B cell (primary cell): Measurements from ENCODE around the gene SRGAP2C.
"Not testable (repeated sequence)": the region's sequence is repeated elsewhere in the genome, so short reads cannot be mapped to it uniquely, and the experiment has no call there.

ENCODE experiments used
- EZH2 ChIP-seq: IDR thresholded peaks from 2 replicates; pipeline ENCODE4 v1.6.1; 2012; ENCODE audit warnings: borderline replicate concordance, low read depth, mild to moderate bottlenecking, moderate library complexity, low read length; ENCODE audit not compliant: insufficient read depth, poor library complexity, severe bottlenecking
- TF ChIP-seq, protein P1 (sequence below): fragments of 200-600 bp; IDR thresholded peaks from one replicate; pipeline ENCODE4 v1.8.0; 2022; ENCODE audit warnings: antibody characterized with exemption, mild to moderate bottlenecking

DNA sequence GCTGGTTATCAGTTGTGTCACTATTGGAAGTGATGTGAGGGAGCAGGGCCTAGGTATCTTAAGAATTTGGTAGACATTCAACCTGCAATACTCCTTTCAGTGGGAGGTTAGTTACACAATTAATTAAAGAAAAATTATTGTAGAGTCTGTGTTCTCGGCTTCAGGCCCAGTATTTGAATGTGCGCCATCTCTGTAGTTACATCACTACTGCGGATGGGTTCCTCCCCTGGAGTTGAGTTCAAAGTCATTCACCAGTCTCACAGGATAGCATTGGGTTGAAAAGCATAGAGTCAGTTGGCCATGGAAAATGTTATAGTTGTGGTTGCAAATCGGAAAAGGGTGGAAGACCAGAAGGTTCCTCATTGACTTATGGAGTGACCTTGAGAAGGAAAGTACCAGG lies 111.8 kb downstream of the SRGAP2C start:
- TF ChIP-seq EZH2, result not testable (repeated sequence)
- TF ChIP-seq, protein P1, sequence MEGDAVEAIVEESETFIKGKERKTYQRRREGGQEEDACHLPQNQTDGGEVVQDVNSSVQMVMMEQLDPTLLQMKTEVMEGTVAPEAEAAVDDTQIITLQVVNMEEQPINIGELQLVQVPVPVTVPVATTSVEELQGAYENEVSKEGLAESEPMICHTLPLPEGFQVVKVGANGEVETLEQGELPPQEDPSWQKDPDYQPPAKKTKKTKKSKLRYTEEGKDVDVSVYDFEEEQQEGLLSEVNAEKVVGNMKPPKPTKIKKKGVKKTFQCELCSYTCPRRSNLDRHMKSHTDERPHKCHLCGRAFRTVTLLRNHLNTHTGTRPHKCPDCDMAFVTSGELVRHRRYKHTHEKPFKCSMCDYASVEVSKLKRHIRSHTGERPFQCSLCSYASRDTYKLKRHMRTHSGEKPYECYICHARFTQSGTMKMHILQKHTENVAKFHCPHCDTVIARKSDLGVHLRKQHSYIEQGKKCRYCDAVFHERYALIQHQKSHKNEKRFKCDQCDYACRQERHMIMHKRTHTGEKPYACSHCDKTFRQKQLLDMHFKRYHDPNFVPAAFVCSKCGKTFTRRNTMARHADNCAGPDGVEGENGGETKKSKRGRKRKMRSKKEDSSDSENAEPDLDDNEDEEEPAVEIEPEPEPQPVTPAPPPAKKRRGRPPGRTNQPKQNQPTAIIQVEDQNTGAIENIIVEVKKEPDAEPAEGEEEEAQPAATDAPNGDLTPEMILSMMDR, result not testable (repeated sequence)
